GM19239 (cell line): ENCODE measurements around the gene THOC2.
"Not testable (repeated sequence)": the region's sequence is repeated elsewhere in the genome, so short reads cannot be mapped to it uniquely, and the experiment has no call there.

Experiments used
- DNase-seq: peaks from one replicate; pipeline ENCODE4 v3.0.0; 2011; ENCODE audit warnings: low spot score; ENCODE audit not compliant: insufficient read length
- FAIRE-seq: peaks from 2 replicates; lab custom pipeline; 2011; peaks lifted over from hg19 to GRCh38; lab: Jason Lieb, UNC

The THOC2 gene, protein sequence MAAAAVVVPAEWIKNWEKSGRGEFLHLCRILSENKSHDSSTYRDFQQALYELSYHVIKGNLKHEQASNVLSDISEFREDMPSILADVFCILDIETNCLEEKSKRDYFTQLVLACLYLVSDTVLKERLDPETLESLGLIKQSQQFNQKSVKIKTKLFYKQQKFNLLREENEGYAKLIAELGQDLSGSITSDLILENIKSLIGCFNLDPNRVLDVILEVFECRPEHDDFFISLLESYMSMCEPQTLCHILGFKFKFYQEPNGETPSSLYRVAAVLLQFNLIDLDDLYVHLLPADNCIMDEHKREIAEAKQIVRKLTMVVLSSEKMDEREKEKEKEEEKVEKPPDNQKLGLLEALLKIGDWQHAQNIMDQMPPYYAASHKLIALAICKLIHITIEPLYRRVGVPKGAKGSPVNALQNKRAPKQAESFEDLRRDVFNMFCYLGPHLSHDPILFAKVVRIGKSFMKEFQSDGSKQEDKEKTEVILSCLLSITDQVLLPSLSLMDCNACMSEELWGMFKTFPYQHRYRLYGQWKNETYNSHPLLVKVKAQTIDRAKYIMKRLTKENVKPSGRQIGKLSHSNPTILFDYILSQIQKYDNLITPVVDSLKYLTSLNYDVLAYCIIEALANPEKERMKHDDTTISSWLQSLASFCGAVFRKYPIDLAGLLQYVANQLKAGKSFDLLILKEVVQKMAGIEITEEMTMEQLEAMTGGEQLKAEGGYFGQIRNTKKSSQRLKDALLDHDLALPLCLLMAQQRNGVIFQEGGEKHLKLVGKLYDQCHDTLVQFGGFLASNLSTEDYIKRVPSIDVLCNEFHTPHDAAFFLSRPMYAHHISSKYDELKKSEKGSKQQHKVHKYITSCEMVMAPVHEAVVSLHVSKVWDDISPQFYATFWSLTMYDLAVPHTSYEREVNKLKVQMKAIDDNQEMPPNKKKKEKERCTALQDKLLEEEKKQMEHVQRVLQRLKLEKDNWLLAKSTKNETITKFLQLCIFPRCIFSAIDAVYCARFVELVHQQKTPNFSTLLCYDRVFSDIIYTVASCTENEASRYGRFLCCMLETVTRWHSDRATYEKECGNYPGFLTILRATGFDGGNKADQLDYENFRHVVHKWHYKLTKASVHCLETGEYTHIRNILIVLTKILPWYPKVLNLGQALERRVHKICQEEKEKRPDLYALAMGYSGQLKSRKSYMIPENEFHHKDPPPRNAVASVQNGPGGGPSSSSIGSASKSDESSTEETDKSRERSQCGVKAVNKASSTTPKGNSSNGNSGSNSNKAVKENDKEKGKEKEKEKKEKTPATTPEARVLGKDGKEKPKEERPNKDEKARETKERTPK (N-terminal part only)

DNA sequence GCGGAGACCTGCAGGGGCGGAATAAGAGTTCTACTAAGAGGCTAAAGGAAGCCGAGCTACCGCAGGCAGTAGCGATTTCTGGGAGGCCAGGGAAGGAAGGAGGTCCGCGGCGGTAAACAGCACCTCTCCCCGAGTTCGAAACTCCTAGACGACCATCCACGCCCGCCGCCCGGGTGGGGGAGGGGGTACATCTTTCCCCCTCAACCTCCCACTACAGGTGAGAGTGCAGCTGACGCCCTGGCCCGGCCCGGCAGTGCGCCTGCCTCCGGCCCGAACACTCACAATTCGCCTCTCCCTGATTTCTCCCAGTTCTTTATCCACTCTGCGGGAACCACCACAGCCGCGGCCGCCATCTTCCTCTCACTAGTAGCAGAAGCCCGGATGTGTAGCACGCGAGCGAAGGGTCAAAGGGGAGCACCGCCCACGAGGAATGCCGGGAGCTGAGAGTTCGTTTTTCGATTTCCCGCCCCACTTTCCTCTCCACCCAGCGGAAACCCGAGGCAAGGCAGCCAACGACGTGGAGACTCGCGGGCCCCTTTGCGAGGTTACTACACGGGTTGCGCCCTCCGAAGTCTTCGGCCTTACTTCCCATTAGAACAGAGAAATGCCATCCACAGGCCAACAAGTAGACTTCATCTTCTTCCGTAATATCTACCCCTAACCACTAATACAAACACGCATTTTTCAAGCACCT lies at the start of gene THOC2:
Gene THOC2, minus strand, starts transcription at position 383 of the 694 bp plus-strand sequence. Its CDS starts 30 bp downstream, at position 353.
- FAIRE-seq (peak; percentile 96), DNase-seq (peak; percentile 56)

DNA sequence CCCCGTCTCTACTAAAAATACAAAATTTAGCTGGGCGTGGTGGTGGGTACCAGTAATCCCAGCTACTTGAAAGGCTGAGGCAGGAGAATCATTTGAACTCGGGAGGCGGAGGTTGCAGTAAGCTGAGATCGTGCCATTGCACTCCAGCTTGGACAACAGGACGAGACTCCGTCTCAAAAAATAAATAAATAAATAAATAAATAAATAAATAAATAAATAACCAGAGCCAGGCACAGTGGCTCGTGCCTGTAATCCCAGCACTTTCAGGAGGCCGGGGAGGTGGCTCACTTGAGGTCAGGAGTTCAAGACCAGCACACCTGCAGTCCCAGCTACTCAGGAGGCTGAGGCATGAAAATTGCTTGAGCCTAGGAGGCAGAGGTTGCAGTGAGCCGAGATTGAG lies 48.9 kb upstream of the THOC2 start:
- not testable (repeated sequence) for FAIRE-seq, DNase-seq

DNA sequence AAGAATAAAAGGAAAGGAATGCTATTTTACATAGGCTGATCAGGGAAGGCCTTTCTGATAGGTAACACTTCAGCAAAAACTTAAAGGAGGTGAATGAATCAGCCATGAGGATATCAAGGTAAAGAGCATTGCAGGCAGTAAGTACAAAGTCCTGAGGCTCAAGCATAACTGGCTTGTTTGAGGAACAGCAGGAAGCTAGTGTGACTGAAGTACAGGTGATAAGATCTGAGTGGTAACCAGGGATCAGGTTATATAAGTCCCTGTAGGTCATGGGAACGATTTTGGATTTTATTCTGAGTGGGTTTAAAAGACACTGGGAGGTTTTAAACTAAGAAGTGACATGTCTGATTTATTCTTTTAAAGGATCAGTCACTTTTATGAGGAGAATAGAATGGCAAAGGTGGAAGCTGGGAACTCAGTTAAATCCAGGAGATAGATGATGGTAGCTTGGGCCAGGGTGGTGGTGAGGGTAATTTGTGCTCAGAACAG lies 47.1 kb upstream of the THOC2 start:
- FAIRE-seq (no peak), DNase-seq (no peak)

DNA sequence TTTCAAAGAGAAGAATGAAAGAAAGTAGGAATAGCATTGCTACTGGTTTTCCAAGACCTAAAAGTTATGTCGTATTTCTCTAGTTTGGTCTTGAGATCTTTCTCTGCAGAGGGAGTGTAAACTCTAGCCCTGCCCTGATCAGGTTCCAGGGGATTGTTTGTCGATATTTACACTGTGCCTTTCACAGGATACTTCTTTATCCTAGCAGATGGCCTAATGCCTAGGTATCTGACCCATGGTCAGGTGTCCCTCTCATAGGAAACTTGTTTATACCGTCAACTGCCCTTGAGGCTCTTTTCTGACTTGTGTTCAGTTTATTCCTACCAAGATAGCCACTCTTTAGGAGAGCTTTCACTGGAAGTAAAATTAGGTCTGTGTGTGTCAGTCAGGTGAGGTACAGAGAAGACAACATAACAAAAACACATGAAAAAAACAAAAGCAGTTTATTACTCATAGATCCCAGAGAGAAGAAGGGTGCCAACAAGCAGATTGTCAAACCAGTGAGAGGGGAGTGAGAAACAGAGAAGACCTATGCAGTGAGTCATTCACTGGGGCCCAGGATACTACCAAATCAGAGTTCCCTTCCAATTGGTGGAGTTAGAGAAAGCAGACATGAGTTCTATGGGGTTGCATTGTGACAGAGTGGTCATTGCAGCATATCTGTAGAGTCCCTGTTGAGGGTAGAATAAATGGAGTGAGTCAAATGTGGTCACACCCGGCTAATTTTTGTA lies 40.6 kb upstream of the THOC2 start:
- DNase-seq (no peak), FAIRE-seq (no peak)

DNA sequence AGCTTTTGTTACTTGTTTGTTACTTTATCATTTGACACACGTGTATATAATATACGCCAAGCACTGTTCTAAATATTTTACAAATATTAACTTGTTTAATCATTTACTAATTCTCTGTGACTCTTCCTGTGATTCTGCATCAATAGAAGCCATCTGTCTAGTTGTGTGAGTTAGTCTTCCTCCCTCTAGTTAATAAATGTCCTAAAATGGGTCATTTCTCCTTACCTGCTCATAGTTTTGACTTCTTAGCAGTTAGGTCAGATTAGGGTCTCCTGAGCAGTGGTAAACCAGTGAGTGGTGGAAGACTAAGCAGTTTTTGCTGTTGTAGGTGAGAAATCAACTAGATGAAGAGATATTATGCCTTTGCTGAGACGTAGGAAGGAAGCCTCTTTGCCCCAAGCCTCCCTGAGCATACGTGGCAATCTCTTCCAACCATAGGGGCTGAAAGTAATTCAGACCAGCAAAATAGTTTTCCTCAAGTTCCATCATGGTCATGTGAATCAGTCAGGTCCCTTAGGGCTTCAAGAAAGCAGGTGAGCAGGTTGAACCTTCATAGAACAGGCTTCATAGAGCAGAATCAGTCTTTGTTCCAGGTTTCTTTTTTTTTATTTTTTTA lies 38.7 kb upstream of the THOC2 start:
- peak; percentile 27 for DNase-seq
- peak; percentile 75 for FAIRE-seq

DNA sequence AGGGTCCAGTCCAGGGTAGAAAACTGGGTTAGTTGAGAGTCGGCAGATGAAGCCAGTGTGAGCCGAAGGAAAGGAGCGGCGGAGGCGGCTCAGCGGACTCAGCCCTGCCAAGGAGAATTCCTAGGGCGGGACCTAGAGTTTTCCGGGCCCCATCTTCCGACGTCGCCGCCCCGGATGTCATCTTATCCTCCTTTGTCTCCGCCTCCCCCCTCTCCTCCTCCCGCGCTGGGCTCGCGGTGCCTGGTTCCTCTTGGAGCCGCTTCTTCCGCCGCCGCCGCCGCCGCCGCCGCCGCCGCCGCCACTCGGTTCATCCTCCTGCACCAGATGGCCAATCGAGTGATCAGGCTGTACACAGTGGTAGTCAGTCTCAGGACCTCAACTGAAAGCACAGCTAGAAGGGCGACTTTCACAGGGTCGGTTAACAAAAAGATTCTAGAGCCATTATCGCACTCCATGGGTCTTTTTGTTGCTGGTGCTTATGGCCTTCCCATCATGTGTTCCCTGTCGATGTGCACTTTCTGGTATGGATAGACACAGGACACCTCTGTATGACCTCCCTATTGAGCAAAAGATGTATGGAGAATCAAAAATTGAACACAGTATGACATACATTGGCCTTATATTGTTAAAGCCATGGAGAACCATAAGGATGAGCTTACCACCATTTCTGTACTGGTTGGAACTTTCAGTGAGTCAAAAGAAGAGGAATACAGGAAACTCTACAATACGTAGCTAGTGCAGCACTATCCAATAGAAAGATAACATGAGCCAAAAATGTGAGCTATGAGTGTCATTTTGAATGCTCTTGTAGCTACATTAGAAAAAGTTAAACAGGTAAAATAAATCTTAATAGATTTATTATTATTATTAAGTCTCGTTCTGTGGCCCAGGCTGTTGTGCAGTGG lies 32.4 kb upstream of the THOC2 start:
- DNase-seq (peak; percentile 28), FAIRE-seq (peak; percentile 96)

DNA sequence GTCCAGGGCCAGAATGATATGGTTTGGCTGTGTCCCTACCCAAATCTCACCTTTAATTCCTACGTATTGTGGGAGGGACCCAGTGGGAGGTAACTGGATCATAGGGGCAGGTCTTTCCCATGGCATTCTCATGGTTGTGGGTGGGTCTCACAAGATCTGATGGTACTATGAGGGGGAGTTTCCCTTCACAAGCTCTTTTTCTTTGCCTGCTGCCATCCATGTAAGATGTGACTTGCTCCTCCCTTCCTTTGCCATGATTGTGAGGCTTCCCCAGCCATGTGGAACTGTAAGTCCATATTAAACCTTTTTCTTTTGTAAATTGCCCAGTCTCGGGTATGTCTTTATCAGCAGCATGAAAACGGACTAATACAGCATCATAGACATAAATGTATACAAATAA lies 27.0 kb upstream of the THOC2 start:
- DNase-seq, FAIRE-seq: not testable (repeated sequence)

DNA sequence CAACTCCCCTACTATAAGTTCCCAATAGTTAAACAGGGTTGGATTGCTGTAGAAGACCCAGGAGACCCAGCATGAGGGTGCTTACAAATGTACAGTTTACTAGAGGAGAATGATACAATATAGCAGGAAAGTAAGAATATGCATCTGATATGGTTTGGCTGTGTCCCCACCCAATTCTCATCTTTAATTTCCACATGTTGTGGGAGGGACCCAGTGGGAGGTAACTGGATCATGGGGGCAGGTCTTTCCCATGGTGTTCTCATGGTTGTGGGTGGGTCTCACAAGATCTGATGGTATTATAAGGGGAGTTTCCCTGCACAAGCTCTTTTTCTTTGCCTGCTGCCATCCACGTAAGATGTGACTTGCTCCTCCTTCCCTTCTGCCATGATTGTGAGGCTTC lies 24.9 kb upstream of the THOC2 start:
- FAIRE-seq, DNase-seq: not testable (repeated sequence)

DNA sequence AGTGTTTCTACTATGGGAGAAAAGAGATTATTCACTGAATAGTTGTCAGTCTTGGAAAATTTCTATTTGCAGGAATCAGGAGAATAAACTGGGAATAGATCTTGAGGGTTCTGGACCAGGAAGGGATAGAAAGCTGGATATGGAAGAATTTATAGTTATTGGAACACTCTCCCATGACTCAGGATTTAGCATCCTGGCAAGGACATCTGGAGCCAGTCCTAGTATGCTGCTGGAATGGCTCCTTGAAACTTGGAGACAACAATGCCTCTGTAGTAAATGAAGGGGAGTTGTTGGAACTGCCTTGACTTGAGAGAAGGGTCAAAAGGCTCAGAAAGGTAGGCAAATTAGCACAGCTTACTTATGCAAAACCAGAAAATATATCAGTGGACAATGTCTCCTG lies 23.5 kb upstream of the THOC2 start:
- DNase-seq: no peak
- FAIRE-seq: no peak

DNA sequence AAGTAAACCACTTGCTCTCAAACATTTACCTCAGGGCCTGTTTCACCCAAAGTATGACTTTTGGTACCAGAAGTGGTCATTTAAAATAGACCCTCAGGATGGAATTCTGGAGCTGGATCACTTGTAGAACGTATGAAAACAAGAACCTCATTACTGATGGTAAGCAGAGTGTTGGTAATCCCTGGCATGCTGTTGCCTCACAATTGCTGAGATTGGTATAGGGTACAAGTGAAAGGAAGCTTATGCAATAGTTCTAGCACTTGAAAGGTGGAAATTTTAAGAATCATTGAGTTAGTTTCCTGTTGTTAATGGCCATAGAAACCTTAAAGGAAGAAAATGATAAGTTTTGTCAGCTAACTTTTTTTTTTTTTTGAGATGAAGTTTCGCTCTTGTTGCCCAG lies 22.3 kb upstream of the THOC2 start:
- no peak for FAIRE-seq
- DNase-seq: no peak

DNA sequence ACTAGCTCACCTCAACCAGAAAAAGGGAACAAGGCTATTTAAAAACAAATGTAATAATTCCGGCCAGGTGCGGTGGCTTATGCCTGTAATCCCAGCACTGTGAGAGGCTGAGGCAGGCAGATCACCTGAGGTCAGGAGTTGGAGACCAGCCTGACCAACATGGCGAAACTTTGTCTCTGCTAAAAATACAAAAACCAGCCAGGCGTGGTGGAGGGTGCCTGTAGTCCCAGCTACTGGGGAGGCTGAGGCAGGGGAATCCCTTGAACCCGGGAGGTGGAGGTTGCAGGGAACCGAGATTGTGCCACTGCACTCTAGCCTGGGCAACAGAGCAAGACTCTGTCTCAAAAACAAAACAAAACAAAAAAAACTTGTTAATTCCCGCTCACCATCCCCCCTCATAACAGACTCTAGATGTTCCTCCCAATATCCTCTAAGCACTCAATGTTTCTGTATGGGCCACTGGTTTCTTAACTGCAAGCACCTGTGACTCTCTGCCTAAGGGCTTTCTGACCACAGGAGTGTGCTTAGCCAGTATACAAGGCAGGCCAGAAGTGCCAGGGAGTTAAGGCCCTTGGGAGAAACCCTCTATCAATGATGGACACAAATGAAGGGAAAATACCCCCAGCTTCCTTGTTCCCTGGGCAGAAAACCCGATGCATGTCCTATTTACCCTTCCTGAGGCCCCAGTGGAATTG lies 21.0 kb upstream of the THOC2 start:
- FAIRE-seq (no peak), DNase-seq (no peak)

DNA sequence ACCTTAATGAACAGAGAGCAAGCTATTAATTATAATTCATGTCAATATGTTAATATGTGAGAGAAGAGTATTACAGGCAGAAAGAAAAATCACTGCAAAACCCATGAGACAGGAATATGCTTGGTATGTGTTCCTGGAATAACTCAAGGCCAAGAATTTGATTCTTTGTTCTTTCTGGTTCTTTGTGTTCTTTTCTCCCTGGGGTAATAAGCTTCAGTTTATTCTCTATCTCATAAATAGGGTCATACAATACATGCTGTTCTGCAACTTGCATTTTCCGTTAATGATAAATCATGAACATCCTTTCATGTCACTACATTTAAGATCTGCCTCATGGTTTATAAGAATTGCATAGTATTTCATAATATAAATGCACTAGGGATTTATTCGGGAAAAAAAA lies 16.8 kb upstream of the THOC2 start:
- no peak for FAIRE-seq
- no peak for DNase-seq

DNA sequence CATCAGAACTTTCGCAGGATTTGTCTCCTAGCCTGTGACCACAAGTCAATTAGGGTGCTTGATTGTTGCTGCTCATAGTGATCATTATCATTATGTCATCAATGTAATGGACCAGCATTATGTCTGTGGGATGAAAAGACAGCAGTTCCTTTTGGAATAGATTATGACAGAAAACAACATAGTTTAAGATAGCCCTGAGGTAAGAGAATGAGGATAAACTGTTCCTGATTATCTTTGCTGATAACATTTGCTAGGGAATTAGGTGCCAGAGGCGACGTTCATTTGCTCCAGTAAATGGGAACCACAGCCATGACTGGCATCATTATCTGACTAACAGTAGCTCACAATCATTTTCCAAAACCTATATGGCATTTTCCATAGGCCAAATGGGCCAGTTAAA lies 12.7 kb upstream of the THOC2 start:
- DNase-seq (no peak), FAIRE-seq (no peak)

DNA sequence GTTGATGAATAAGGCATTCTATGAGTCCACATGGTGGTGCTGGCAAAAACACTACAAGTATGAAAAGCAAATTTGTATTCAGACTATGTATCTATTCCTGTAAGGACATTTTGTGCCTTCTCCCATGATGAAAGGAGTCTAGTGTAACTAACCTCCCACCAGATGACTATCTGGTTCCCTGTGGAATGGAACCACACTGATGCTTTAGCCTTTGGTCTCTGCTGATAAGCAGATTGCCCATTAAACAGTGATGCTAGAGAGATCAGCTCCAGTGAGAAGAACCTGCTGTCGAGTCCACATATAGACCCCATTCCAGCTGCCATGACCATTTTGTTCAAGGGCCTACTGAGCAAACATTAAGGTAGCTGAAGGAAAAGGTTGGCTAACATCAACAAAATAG lies 10.5 kb upstream of the THOC2 start:
- no peak for DNase-seq
- no peak for FAIRE-seq

DNA sequence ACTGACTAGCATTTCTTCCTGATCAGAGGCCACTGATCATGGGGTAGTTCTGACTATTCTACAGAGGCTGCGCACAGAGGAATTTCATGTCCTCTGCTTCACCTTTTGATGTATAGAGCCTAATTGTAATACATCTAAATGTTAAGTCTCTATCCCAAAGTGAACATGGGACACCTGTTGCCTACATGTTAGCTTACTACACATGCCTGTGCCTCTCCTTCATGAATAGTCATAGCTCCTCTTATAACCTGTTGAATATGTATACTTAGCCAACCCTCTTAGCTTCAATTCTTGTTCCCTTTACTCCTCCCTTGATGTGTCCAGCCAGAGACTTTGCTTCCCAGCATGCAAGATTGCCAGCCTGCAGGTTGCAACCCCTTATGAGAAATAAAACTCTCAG lies 9.6 kb upstream of the THOC2 start:
- DNase-seq (no peak), FAIRE-seq (no peak)

DNA sequence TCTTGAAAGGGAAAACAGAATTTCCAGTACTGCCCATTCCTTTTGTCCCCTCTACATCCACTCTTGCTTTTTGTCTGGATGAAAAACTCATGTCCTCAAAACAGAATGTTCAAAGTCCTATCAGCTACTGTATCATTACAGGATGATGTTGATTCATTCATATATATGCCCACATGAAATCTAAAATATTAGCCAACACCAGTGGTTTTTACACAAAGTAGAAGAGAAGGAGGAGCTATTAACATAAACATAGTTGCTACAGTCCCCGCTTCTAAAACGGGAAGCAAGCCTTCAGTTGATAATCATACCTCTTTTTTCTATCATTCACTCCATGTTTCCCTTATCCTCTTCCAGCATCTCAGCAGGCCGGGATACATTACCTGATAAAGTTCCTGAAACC lies 7.7 kb upstream of the THOC2 start:
- no peak for FAIRE-seq

DNA sequence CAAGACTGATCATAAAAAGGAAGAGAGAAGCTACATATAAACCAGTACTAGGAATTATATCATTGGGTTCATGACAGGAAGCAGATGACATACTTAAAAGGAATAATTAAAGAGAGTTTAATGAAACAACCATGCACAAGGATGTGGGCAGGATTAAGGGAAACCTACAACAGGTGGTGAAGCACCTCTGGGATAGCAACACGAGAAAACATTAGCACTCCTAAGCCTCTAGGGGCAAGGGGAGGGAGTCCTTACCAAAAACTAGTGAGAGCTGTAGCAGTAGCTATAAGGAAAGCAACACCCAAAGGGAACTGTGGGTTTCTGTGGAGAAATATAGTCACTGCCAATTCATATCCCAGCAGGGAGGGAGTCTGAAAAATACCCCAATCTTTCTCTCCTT lies 7.2 kb upstream of the THOC2 start:
- DNase-seq: no peak
- no peak for FAIRE-seq

More for the DNA sequence above, 7.7 kb upstream of the THOC2 start:
- DNase-seq: no peak
